A549 treated with AZD9567 at 1 μM for 4 hours (cell line): ENCODE results near the gene STAG2. TPM values are rescaled to one million over a fixed set of nuclear protein-coding genes. Genes with fewer than 3 reads are reported as not detected.

ENCODE experiments used
- total RNA-seq: library from RNA; stranded (reverse); fragments of 200-300 nt; extraction: Qiagen RNA extraction; gene quantifications from 5 replicates; pipeline ENCODE4 v1.2.3, GENCODE V29; 2022; ENCODE audit not compliant: insufficient read depth

Gene STAG2
- total RNA-seq = 23.5 to 34.8 TPM (median 33.0 TPM) in 5 replicates

GRCh38 chrX:123961268-123962005 lies at the start of gene STAG2:
Gene STAG2 (plus strand): TSS chrX:123961706. CDS start chrX:124022628, 60,922 bp downstream.

Other genes with a start within 250 kb of the STAG2 start
- 31.0 to 63.0 TPM (median 38.7 TPM) in 5 replicates for gene THOC2, start 228.7 kb upstream of the STAG2 start, total RNA-seq
- gene XIAP, start 101.7 kb upstream of the STAG2 start, total RNA-seq = 25.9 to 33.7 TPM (median 27.1 TPM) in 5 replicates